ENCODE results near the gene BACE2.
"Not testable (repeated sequence)": the region's sequence is repeated elsewhere in the genome, so short reads cannot be mapped to it uniquely, and the experiment has no call there.

Gene BACE2

GRCh38 chr21:41243107-41243506 is 75.1 kb downstream of the BACE2 start:
- DNase-seq, result no peak

- DNase-seq, result not testable (repeated sequence)
Observed at GRCh38 chr21:41244266-41244880, 76.4 kb downstream of the BACE2 start.

- no peak for DNase-seq
Observed at GRCh38 chr21:41245509-41246135, 77.7 kb downstream of the BACE2 start.

- no peak for DNase-seq
Observed at GRCh38 chr21:41246808-41247207, 78.8 kb downstream of the BACE2 start.

GRCh38 chr21:41247561-41248545 is 79.9 kb downstream of the BACE2 start:
- DNase-seq, result no peak

GRCh38 chr21:41249476-41249875 is 81.5 kb downstream of the BACE2 start:
- no peak for DNase-seq

- no peak for DNase-seq
Observed at GRCh38 chr21:41250519-41250918, 82.6 kb downstream of the BACE2 start.

GRCh38 chr21:41251961-41252642 is 84.1 kb downstream of the BACE2 start:
- no peak for DNase-seq

- no peak for DNase-seq
Observed at GRCh38 chr21:41254090-41254700, 86.2 kb downstream of the BACE2 start.

- DNase-seq, result no peak
Observed at GRCh38 chr21:41255190-41255589, 87.2 kb downstream of the BACE2 start.

GRCh38 chr21:41256231-41256630 is 88.3 kb downstream of the BACE2 start:
- not testable (repeated sequence) for DNase-seq

GRCh38 chr21:41256771-41257702 is 89.1 kb downstream of the BACE2 start:
- no peak for DNase-seq

- no peak for DNase-seq
Observed at GRCh38 chr21:41258617-41259016, 90.7 kb downstream of the BACE2 start.

GRCh38 chr21:41260428-41260827 is 92.5 kb downstream of the BACE2 start:
- DNase-seq, result no peak

GRCh38 chr21:41267346-41267745 is 99.4 kb downstream of the BACE2 start:
- DNase-seq, result no peak

GRCh38 chr21:41269535-41269934 is 101.6 kb downstream of the BACE2 start:
- no peak for DNase-seq

- no peak for DNase-seq
Observed at GRCh38 chr21:41277196-41277595, 109.2 kb downstream of the BACE2 start.

GRCh38 chr21:41277846-41278245 is 109.9 kb downstream of the BACE2 start:
- no peak for DNase-seq

- DNase-seq, result no peak
Observed at GRCh38 chr21:41280115-41280919, 112.4 kb downstream of the BACE2 start.

- DNase-seq, result no peak
Observed at GRCh38 chr21:41282412-41282811, 114.5 kb downstream of the BACE2 start.

All from T1000 (cell line).